ENCODE data around the gene NTSR2.

The NTSR2 gene

GRCh38 chr2:11624893-11625292, 45.1 kb downstream of the NTSR2 start:
- no peak for DNase-seq

- no peak for DNase-seq
These were observed 47.4 kb downstream of the NTSR2 start for GRCh38 chr2:11622611-11623010.

GRCh38 chr2:11621410-11621809, 48.6 kb downstream of the NTSR2 start:
- DNase-seq, result no peak

- no peak for DNase-seq
These were observed 51.3 kb downstream of the NTSR2 start for GRCh38 chr2:11618708-11619062.

- no peak for DNase-seq
These were observed 51.8 kb downstream of the NTSR2 start for GRCh38 chr2:11617984-11618707.

- no peak for DNase-seq
These were observed 52.5 kb downstream of the NTSR2 start for GRCh38 chr2:11617527-11617926.

GRCh38 chr2:11616851-11617415, 53.1 kb downstream of the NTSR2 start:
- DNase-seq, result no peak

- DNase-seq, result no peak
These were observed 53.8 kb downstream of the NTSR2 start for GRCh38 chr2:11616097-11616687.

- no peak for DNase-seq
These were observed 54.8 kb downstream of the NTSR2 start for GRCh38 chr2:11615209-11615608.

- DNase-seq, result no peak
These were observed 56.7 kb downstream of the NTSR2 start for GRCh38 chr2:11613297-11613696.

- DNase-seq, result no peak
These were observed 57.3 kb downstream of the NTSR2 start for GRCh38 chr2:11612553-11613215.

GRCh38 chr2:11611251-11611650, 58.7 kb downstream of the NTSR2 start:
- DNase-seq, result no peak

GRCh38 chr2:11610624-11611242, 59.3 kb downstream of the NTSR2 start:
- no peak for DNase-seq

Data from NCI-H1105 treated with DMSO at 0.1 percent for 48 hours (cell line).